WTC11 (cell line): Measurements from ENCODE around the gene LCNL1. TPM values are rescaled to one million over a fixed set of nuclear protein-coding genes. Genes with fewer than 3 reads are reported as not detected.

Experiments
- ATAC-seq: fragments of 200-7000 bp; cut with Tn5 transposase; 2 replicates; pipeline ENCODE4 v1.10.0; 2021; ENCODE audit warnings: mild to moderate bottlenecking, moderate library complexity
- CTCF ChIA-PET: fragments of 300-600 bp; sonication (Branson Sonifier 250); formaldehyde crosslinking; loops from one replicate; lab custom pipeline; 2021; ENCODE audit warnings: antibody characterized with exemption; lab: Charles Lee
- POLR2A ChIA-PET: fragments of 350-600 bp; sonication (Branson Sonifier 250); formaldehyde crosslinking; loops from one replicate; lab custom pipeline; 2021; ENCODE audit warnings: antibody characterized with exemption; lab: Charles Lee
- DNase-seq: peaks from one replicate; pipeline ENCODE4 v3.0.0; 2021; ENCODE audit warnings: low spot score
- H3K27ac Mint-ChIP-seq: 2 replicates; pipeline ENCODE4 v1.8.0; 2021; ENCODE audit warnings: mixed read lengths
- H3K27me3 Mint-ChIP-seq: 2 replicates; pipeline ENCODE4 v1.8.0; 2021; ENCODE audit warnings: low read depth, mild to moderate bottlenecking, moderate library complexity, mixed read lengths
- H3K36me3 Mint-ChIP-seq: 2 replicates; pipeline ENCODE4 v1.8.0; 2021; ENCODE audit warnings: mixed read lengths
- H3K4me1 Mint-ChIP-seq: 2 replicates; pipeline ENCODE4 v1.8.0; 2022; ENCODE audit warnings: mixed read lengths
- H3K4me3 Mint-ChIP-seq: 2 replicates; pipeline ENCODE4 v1.8.0; 2021; ENCODE audit warnings: mild to moderate bottlenecking, moderate library complexity, mixed read lengths
- H3K9me3 Mint-ChIP-seq: 2 replicates; pipeline ENCODE4 v1.8.0; 2021; ENCODE audit warnings: mixed read lengths
- CBFB ChIP-seq: sonication (generic); formaldehyde crosslinking; IDR thresholded peaks from 2 replicates; pipeline ENCODE4 v1.8.1; 2022; ENCODE audit warnings: mild to moderate bottlenecking, low read depth, missing genetic modification reagents
- CDX4 ChIP-seq: fragments of 250-450 bp; sonication (Bioruptor Pico); IDR thresholded peaks from 2 replicates; pipeline ENCODE4 v1.9.0; 2021; ENCODE audit warnings: moderate library complexity, mild to moderate bottlenecking, inconsistent platforms, borderline replicate concordance
- CREM ChIP-seq: sonication (generic); formaldehyde crosslinking; IDR thresholded peaks from 2 replicates; pipeline ENCODE4 v1.8.1; 2022; ENCODE audit warnings: mild to moderate bottlenecking, missing genetic modification reagents, moderate library complexity
- GRHL2 ChIP-seq: fragments of 250-450 bp; sonication (Bioruptor Pico); IDR thresholded peaks from 2 replicates; pipeline ENCODE4 v1.8.0; 2022; ENCODE audit warnings: mild to moderate bottlenecking, moderate library complexity; ENCODE audit not compliant: insufficient replicate concordance, severe bottlenecking
- HMGXB4 ChIP-seq: sonication (generic); formaldehyde crosslinking; IDR thresholded peaks from 2 replicates; pipeline ENCODE4 v1.8.1; 2023; ENCODE audit warnings: mild to moderate bottlenecking, moderate library complexity, missing genetic modification reagents
- MXD4 ChIP-seq: fragments of 250-450 bp; sonication (Bioruptor Pico); IDR thresholded peaks from 2 replicates; pipeline ENCODE4 v1.8.0; 2021; ENCODE audit warnings: mild to moderate bottlenecking, moderate library complexity, borderline replicate concordance
- OVOL2 ChIP-seq: fragments of 250-450 bp; sonication (Bioruptor Pico); IDR thresholded peaks from 2 replicates; pipeline ENCODE4 v1.9.0; 2021; ENCODE audit warnings: mild to moderate bottlenecking, borderline replicate concordance
- ZNF121 ChIP-seq: sonication (generic); formaldehyde crosslinking; IDR thresholded peaks from 2 replicates; pipeline ENCODE4 v1.8.0; 2023; ENCODE audit warnings: missing genetic modification reagents
- ZNF532 ChIP-seq: fragments of 250-450 bp; sonication (Bioruptor Pico); IDR thresholded peaks from 2 replicates; pipeline ENCODE4 v1.9.0; 2021; ENCODE audit warnings: mild to moderate bottlenecking, borderline replicate concordance
- ZNF671 ChIP-seq: fragments of 250-450 bp; sonication (Bioruptor Pico); IDR thresholded peaks from 2 replicates; pipeline ENCODE4 v1.8.0; 2021; ENCODE audit warnings: mild to moderate bottlenecking
- total RNA-seq: library from RNA; stranded (reverse); gene quantifications from 3 replicates; pipeline ENCODE4 v1.2.3, GENCODE V29; 2021
- TF ChIP-seq, protein P1 (sequence below): sonication (generic); formaldehyde crosslinking; IDR thresholded peaks from 2 replicates; pipeline ENCODE4 v1.8.0; 2022; ENCODE audit warnings: mild to moderate bottlenecking, missing genetic modification reagents
- TF ChIP-seq, protein P2 (sequence below): sonication (generic); formaldehyde crosslinking; IDR thresholded peaks from 2 replicates; pipeline ENCODE4 v1.8.1; 2023; ENCODE audit warnings: mild to moderate bottlenecking, missing genetic modification reagents, moderate library complexity
- TF ChIP-seq, protein P3 (sequence below): sonication (generic); formaldehyde crosslinking; IDR thresholded peaks from 2 replicates; pipeline ENCODE4 v1.8.1; 2022; ENCODE audit warnings: missing genetic modification reagents, borderline replicate concordance
- TF ChIP-seq, protein P4 (sequence below): sonication (generic); formaldehyde crosslinking; IDR thresholded peaks from 2 replicates; pipeline ENCODE4 v1.8.0; 2022; ENCODE audit warnings: mild to moderate bottlenecking, missing genetic modification reagents

Gene LCNL1
- total RNA-seq, 1 experiment from 2014 or later = 0.50 TPM

- TF ChIP-seq GRHL2 (no peak), ZNF121 (no peak), CBFB (no peak), MXD4 (no peak)
- TF ChIP-seq, all 79 proteins: peak for 0
These were observed 24.5 kb downstream of the LCNL1 start (continued) for GRCh38 chr9:137007108-137007815.

DNA sequence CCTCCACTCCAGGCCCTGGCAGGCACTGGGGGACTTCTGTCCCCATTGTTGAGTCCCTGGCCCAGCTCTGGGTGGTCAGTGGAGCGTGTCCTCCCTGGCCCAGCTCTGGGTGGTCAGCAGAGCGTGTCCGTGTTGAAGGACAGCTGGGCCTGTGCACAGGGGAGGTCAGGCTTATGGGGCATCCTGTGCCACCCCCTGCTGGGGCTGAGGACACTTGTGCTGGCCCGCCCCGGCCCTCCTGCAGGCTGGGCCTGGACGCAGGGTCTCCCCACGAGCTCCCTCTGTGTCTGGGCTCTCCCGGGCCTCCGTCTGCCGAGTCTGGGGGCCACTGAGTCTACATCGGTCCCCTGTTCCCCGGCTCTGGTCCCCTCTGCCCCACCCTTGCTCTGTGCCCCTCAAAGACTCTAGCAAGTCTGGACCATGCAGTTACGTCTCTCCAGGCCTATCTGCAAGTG lies 25.1 kb downstream of the LCNL1 start:
- no peaks in the 10 kb centered on the region for H3K4me1 Mint-ChIP-seq
- peaks cover 6% of the 10 kb centered on the region; the same call in 1 of the 2 replicates for H3K36me3 Mint-ChIP-seq
- TF ChIP-seq, protein P1, sequence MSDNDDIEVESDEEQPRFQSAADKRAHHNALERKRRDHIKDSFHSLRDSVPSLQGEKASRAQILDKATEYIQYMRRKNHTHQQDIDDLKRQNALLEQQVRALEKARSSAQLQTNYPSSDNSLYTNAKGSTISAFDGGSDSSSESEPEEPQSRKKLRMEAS (CRISPR knock-in tag) = no peak
- TF ChIP-seq ZNF121 (no peak), HMGXB4 (CRISPR knock-in tag) (no peak)
- TF ChIP-seq, protein P2, sequence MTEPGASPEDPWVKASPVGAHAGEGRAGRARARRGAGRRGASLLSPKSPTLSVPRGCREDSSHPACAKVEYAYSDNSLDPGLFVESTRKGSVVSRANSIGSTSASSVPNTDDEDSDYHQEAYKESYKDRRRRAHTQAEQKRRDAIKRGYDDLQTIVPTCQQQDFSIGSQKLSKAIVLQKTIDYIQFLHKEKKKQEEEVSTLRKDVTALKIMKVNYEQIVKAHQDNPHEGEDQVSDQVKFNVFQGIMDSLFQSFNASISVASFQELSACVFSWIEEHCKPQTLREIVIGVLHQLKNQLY = no peak
- no peak overlapping the region for H3K4me3 Mint-ChIP-seq
- peaks cover 6% of the 10 kb centered on the region; the same call in 1 of the 2 replicates for H3K27me3 Mint-ChIP-seq
- DNase-seq (no peak), ATAC-seq (no peak)
- peaks cover 8% of the 10 kb centered on the region for H3K9me3 Mint-ChIP-seq
- H3K27ac Mint-ChIP-seq = no peak overlapping the region
- ChIA-PET CTCF (interaction anchor here (1.0 to 1.4 kb wide), 3 partner anchors 19 to 27 kb away, joined by 3 to 9 read pairs (median 3); no protein-coding TSS in a partner anchor), POLR2A (no interaction called here)

DNA sequence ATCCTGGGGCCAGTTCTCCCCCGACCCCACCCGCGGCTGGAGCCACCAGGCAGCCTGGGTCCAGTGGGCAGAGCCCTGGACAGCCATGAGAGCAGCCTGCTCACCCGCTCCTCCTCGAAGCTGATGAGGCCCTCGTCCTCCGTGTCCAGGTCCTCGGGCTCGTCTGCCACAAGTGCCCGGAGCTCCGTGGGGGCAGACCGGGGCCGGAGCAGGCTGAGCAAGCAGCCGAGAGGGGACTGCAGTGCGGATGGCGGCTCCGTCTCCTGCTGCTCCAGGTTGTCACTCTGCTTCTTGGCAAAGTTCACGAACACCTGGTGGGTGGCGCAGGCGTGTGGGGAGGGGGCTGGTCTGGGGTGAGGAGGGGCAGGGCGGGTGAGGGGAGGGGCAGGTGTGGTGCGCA lies 25.5 kb downstream of the LCNL1 start:
- H3K36me3 Mint-ChIP-seq = peaks cover 6% of the 10 kb centered on the region; the same call in 1 of the 2 replicates
- no peaks in the 10 kb centered on the region for H3K4me1 Mint-ChIP-seq
- H3K4me3 Mint-ChIP-seq = no peak overlapping the region
- ChIA-PET CTCF (interaction anchor here (1.1 kb wide), 1 partner anchor 18 kb away, joined by 3 read pairs; no protein-coding TSS in a partner anchor), POLR2A (no interaction called here)
- ATAC-seq (no peak), DNase-seq (no peak)
- TF ChIP-seq, protein P3, sequence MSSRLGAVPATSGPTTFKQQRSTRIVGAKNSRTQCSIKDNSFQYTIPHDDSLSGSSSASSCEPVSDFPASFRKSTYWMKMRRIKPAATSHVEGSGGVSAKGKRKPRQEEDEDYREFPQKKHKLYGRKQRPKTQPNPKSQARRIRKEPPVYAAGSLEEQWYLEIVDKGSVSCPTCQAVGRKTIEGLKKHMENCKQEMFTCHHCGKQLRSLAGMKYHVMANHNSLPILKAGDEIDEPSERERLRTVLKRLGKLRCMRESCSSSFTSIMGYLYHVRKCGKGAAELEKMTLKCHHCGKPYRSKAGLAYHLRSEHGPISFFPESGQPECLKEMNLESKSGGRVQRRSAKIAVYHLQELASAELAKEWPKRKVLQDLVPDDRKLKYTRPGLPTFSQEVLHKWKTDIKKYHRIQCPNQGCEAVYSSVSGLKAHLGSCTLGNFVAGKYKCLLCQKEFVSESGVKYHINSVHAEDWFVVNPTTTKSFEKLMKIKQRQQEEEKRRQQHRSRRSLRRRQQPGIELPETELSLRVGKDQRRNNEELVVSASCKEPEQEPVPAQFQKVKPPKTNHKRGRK (CRISPR knock-in tag) = no peak
- TF ChIP-seq CDX4 = no peak
- TF ChIP-seq, protein P4, sequence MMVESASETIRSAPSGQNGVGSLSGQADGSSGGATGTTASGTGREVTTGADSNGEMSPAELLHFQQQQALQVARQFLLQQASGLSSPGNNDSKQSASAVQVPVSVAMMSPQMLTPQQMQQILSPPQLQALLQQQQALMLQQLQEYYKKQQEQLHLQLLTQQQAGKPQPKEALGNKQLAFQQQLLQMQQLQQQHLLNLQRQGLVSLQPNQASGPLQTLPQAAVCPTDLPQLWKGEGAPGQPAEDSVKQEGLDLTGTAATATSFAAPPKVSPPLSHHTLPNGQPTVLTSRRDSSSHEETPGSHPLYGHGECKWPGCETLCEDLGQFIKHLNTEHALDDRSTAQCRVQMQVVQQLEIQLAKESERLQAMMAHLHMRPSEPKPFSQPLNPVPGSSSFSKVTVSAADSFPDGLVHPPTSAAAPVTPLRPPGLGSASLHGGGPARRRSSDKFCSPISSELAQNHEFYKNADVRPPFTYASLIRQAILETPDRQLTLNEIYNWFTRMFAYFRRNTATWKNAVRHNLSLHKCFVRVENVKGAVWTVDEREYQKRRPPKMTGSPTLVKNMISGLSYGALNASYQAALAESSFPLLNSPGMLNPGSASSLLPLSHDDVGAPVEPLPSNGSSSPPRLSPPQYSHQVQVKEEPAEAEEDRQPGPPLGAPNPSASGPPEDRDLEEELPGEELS (CRISPR knock-in tag) = no peak
- H3K9me3 Mint-ChIP-seq = peaks cover 8% of the 10 kb centered on the region
- no peak overlapping the region for H3K27ac Mint-ChIP-seq
- H3K27me3 Mint-ChIP-seq = peaks cover 6% of the 10 kb centered on the region; the same call in 1 of the 2 replicates

DNA sequence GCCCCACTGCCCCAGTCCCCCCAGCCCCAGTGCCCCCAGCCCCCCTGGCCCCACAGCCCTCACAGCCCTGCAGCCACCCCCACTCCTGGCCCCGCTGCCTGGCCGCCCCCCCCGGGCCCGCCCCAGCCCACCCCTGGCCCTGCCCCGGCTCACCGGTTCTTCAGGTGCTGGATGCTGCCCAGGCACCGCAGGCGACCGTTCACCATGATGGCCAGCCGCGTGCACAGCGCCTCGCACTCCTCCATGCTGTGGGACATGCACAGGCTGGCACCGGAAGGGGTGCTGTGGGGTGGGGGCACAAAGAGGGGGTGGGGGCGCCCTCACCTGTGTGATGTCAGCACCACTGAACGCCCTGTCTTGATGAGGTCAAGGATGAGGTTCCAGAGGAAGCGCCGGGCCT lies 26.4 kb downstream of the LCNL1 start:
- H3K9me3 Mint-ChIP-seq = peaks cover 8% of the 10 kb centered on the region
- TF ChIP-seq CREM (CRISPR knock-in tag) (no peak), OVOL2 (CRISPR knock-in tag) (no peak), ZNF671 (CRISPR knock-in tag) (no peak), ZNF532 (no peak)
- ChIA-PET CTCF (interaction anchor here (0.6 to 1.4 kb wide), 4 partner anchors 26 to 61 kb away, joined by 3 to 6 read pairs (median 4); no protein-coding TSS in a partner anchor), POLR2A (interaction anchor here (1.0 kb wide), 1 partner anchor 9 kb away, joined by 3 read pairs; no protein-coding TSS in a partner anchor)
- H3K4me3 Mint-ChIP-seq = no peak overlapping the region
- no peaks in the 10 kb centered on the region for H3K4me1 Mint-ChIP-seq
- DNase-seq = no peak
- peaks cover 6% of the 10 kb centered on the region; the same call in 1 of the 2 replicates for H3K27me3 Mint-ChIP-seq
- no peak for ATAC-seq
- H3K27ac Mint-ChIP-seq = no peak overlapping the region
- H3K36me3 Mint-ChIP-seq = peaks cover 6% of the 10 kb centered on the region; the same call in 1 of the 2 replicates
